Measurements from ENCODE around the gene SLC12A8. TPM values are rescaled to one million over a fixed set of nuclear protein-coding genes. Genes with fewer than 3 reads are reported as not detected.

SLC12A8 gene
- total RNA-seq, 2 experiments from 2014 or later, result 0.36 to 0.38 TPM

- no peak for DNase-seq
- POLR2A ChIA-PET, result no interaction called here
- Mint-ChIP-seq H3K27ac (no peak overlapping the region), H3K27me3 (peaks cover 4% of the 10 kb centered on the region), H3K4me1 (ENCODE audit: low read depth) (no peaks in the 10 kb centered on the region), H3K36me3 (ENCODE audit: low read depth) (no peaks in the 10 kb centered on the region), H3K9me3 (no peaks in the 10 kb centered on the region), H3K4me3 (no peak overlapping the region)
- H3K36me3 ChIP-seq (ENCODE audit: insufficient read depth, low read length), result no peaks in the 10 kb centered on the region
- H3K27me3 ChIP-seq (ENCODE audit: control insufficient read depth in 1 of 2, insufficient read depth in 2 of 2, low read length in 2 of 2), result no peaks in the 10 kb centered on the region
- no peak for ATAC-seq (ENCODE audit: poor library complexity)
- CTCF ChIA-PET, result no interaction called here
- no peaks in the 10 kb centered on the region for H3K9me3 ChIP-seq (ENCODE audit: control insufficient read depth in 1 of 2, insufficient read depth in 1 of 2, low read length in 2 of 2)
- TF ChIP-seq, protein P1, sequence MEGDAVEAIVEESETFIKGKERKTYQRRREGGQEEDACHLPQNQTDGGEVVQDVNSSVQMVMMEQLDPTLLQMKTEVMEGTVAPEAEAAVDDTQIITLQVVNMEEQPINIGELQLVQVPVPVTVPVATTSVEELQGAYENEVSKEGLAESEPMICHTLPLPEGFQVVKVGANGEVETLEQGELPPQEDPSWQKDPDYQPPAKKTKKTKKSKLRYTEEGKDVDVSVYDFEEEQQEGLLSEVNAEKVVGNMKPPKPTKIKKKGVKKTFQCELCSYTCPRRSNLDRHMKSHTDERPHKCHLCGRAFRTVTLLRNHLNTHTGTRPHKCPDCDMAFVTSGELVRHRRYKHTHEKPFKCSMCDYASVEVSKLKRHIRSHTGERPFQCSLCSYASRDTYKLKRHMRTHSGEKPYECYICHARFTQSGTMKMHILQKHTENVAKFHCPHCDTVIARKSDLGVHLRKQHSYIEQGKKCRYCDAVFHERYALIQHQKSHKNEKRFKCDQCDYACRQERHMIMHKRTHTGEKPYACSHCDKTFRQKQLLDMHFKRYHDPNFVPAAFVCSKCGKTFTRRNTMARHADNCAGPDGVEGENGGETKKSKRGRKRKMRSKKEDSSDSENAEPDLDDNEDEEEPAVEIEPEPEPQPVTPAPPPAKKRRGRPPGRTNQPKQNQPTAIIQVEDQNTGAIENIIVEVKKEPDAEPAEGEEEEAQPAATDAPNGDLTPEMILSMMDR (IDR thresholded peaks at IDR 0.05), result no peak
- H3K4me3 ChIP-seq (ENCODE audit: low read length), result no peak overlapping the region
- intact Hi-C loops (cut with DNase I, micrococcal nuclease), result no loop called here
- no peak overlapping the region for H3K27ac ChIP-seq (ENCODE audit: low read depth in 1 of 2, low read length in 2 of 2)
- peaks cover 4% of the 10 kb centered on the region for H3K4me1 ChIP-seq (ENCODE audit: insufficient read depth, low read length)
Measured at GRCh38 chr3:125112981-125113380, 99.6 kb downstream of the SLC12A8 start.

DNA sequence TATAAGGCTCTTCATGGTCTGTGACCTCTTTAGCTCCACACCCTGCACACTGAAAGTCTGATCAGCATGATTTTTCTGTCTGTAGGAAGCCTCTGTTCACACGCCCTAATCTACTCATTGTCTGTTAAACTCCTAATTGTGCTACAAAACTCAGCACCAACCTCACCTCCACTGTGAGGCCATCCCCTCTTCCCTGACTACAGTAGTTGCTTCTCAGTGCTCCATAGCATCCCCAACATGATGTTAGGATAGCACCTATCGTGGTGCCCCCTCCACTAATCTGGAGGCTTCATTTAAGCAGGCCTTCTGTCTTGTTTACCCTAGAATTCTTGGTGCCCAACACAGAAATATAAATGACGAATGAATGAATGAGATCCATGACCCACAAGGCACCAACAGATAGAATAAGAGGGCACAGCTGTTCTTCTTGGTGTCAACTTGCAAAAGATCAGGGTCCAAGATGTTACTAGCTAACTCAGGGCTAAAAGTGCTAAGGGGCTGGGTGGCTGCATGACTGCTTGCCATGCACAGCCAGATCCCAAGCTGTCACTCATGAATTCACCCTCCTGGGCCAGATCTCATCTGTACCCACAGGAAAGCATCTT lies 101.6 kb downstream of the SLC12A8 start:
- H3K36me3 ChIP-seq (ENCODE audit: insufficient read depth, low read length), result no peaks in the 10 kb centered on the region
- Mint-ChIP-seq H3K27ac (no peak overlapping the region), H3K36me3 (ENCODE audit: low read depth) (no peaks in the 10 kb centered on the region), H3K4me1 (ENCODE audit: low read depth) (no peaks in the 10 kb centered on the region), H3K9me3 (no peaks in the 10 kb centered on the region), H3K27me3 (peaks cover 4% of the 10 kb centered on the region), H3K4me3 (no peak overlapping the region)
- no peak for ATAC-seq (ENCODE audit: poor library complexity)
- no peak for DNase-seq
- intact Hi-C loops (cut with DNase I, micrococcal nuclease), result no loop called here
- H3K9me3 ChIP-seq (ENCODE audit: control insufficient read depth in 1 of 2, insufficient read depth in 1 of 2, low read length in 2 of 2), result no peaks in the 10 kb centered on the region
- TF ChIP-seq, protein P1 (IDR thresholded peaks at IDR 0.05), result no peak
- no peak overlapping the region for H3K4me3 ChIP-seq (ENCODE audit: low read length)
- no peak overlapping the region for H3K27ac ChIP-seq (ENCODE audit: low read depth in 1 of 2, low read length in 2 of 2)
- POLR2A ChIA-PET, result no interaction called here
- no peaks in the 10 kb centered on the region for H3K27me3 ChIP-seq (ENCODE audit: control insufficient read depth in 1 of 2, insufficient read depth in 2 of 2, low read length in 2 of 2)
- CTCF ChIA-PET, result no interaction called here
- H3K4me1 ChIP-seq (ENCODE audit: insufficient read depth, low read length), result peaks cover 1% of the 10 kb centered on the region

DNA sequence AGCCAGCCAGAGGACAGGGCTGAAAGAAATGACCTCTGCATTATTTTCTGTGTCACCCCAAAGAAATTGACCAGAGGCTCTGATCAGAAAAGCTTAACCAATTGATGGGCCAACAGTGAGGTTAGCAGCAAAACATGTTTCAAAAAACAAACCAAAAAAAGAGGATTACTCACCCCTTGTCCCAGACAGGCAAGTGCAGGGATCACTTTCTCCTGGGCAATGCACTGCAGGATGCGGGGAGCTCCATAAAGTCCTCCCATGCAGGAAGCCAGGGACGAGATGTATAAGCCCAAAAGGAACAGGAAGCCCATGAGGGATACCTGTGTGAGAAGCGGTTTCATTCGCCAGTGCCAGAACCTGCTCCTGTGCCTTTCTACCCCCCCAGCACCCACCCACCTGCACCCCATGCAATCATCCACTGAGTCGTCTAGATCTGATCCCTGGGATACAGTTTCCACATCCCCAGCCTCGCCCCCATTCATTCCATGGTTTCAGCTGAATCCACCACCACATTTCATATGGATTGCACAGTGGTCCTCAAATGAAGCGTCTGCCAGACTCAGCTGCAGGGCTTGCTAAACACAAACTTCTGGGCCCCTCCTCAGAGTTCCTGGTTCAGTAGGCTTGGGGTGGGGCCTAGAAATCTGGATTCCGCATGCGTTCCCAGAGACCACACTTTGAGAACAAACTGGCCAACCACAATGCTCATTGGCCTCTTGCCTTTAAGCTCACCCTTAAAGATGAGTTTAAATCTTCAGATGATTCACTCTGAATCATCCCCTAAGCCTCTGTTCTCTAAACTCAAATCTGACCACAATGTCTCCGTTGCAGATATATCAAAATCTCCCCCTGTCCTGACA lies 102.3 kb downstream of the SLC12A8 start:
- DNase-seq (no peak), ATAC-seq (ENCODE audit: poor library complexity) (no peak)
- no peaks in the 10 kb centered on the region for H3K4me1 ChIP-seq (ENCODE audit: insufficient read depth, low read length)
- H3K9me3 ChIP-seq (ENCODE audit: control insufficient read depth in 1 of 2, insufficient read depth in 1 of 2, low read length in 2 of 2), result no peaks in the 10 kb centered on the region
- H3K27ac Mint-ChIP-seq, result no peak overlapping the region
- H3K4me1 Mint-ChIP-seq (ENCODE audit: low read depth), result no peaks in the 10 kb centered on the region
- no peak overlapping the region for H3K27ac ChIP-seq (ENCODE audit: low read depth in 1 of 2, low read length in 2 of 2)
- no peaks in the 10 kb centered on the region for H3K9me3 Mint-ChIP-seq
- H3K4me3 Mint-ChIP-seq, result no peak overlapping the region
- no peaks in the 10 kb centered on the region for H3K27me3 ChIP-seq (ENCODE audit: control insufficient read depth in 1 of 2, insufficient read depth in 2 of 2, low read length in 2 of 2)
- TF ChIP-seq, protein P1 (IDR thresholded peaks at IDR 0.05), result no peak
- no peaks in the 10 kb centered on the region for H3K36me3 ChIP-seq (ENCODE audit: insufficient read depth, low read length)
- no peak overlapping the region for H3K4me3 ChIP-seq (ENCODE audit: low read length)
- peaks cover 4% of the 10 kb centered on the region for H3K27me3 Mint-ChIP-seq
- POLR2A ChIA-PET, result no interaction called here
- no peaks in the 10 kb centered on the region for H3K36me3 Mint-ChIP-seq (ENCODE audit: low read depth)
- CTCF ChIA-PET, result no interaction called here
- intact Hi-C loops (cut with DNase I, micrococcal nuclease), result no loop called here

Data from CD4-positive, alpha-beta T cell (primary cell).